Sigmoid colon (tissue), 7 donors: ENCODE results near the gene ZMYND10. TPM values are rescaled to one million over a fixed set of nuclear protein-coding genes. Genes with fewer than 3 reads are reported as not detected.

ENCODE experiments used
- DNase-seq: peaks from one replicate; pipeline ENCODE4 v3.0.0-alpha.2; 2019
- H3K27ac ChIP-seq, 4 donors: fragments of 200-600 bp; sonication (generic); one replicate each; pipeline ENCODE4 v1.5.1; 2016 to 2019; ENCODE audit warnings: mild to moderate bottlenecking in 1 of 4
- H3K27me3 ChIP-seq, 3 donors: fragments of 200-600 bp; sonication (generic); one replicate each; pipeline ENCODE4 v1.5.1; 2019; ENCODE audit warnings: mild to moderate bottlenecking in 1 of 3
- H3K36me3 ChIP-seq, 4 donors: fragments of 200-600 bp; sonication (generic); one replicate each; pipeline ENCODE4 v1.5.1; 2016 to 2019
- H3K4me1 ChIP-seq, 4 donors: fragments of 200-600 bp; sonication (generic); one replicate each; pipeline ENCODE4 v1.5.1; 2017 to 2019
- H3K4me3 ChIP-seq, 4 donors: fragments of 200-600 bp; sonication (generic); one replicate each; pipeline ENCODE4 v1.5.1; 2017 to 2019; ENCODE audit warnings: mild to moderate bottlenecking in 2 of 4, moderate library complexity in 1 of 4
- H3K9me3 ChIP-seq, 4 donors: fragments of 200-600 bp in 3 of 4; sonication (generic) in 3 of 4; one replicate each; pipeline versions ENCODE4 v1.5.1 to v1.6.1; 2013 to 2019
- CTCF ChIP-seq, 4 experiments: fragments of 450-650 bp in 3 of 4; fragments of 200-600 bp in 1 of 4; IDR thresholded peaks; one replicate each; pipeline ENCODE4 v1.5.1; 2016 to 2019; ENCODE audit warnings: antibody characterized with exemption in 4 of 4, mild to moderate bottlenecking in 3 of 4, moderate library complexity in 2 of 4
- EP300 ChIP-seq, 4 donors: sonication (generic); formaldehyde crosslinking; IDR thresholded peaks; one replicate each; pipeline ENCODE4 v1.6.1; 2017; ENCODE audit warnings: antibody characterized with exemption in 4 of 4
- POLR2A ChIP-seq, 2 donors: fragments of 450-650 bp; IDR thresholded peaks; one replicate each; pipeline ENCODE4 v1.6.1; 2016; ENCODE audit warnings: antibody characterized with exemption in 2 of 2, mild to moderate bottlenecking in 2 of 2, moderate library complexity in 2 of 2
- POLR2AphosphoS5 ChIP-seq, 4 donors: sonication (generic); formaldehyde crosslinking; IDR thresholded peaks; one replicate each; pipeline ENCODE4 v1.6.1; 2017; ENCODE audit warnings: antibody characterized with exemption in 4 of 4
- WGBS, 2 donors: extraction: QIAGEN DNeasy Blood & Tissue Kit; methylation state at CpG; one replicate each; pipeline ENCODE4 v1.1.7; 2013; 5-methylcytosine and 5-hydroxymethylcytosine counted together
- intact Hi-C: fragments of 100-400 bp; cut with DNase I; formaldehyde crosslinking; loops from one replicate; pipeline ENCODE4 v1.15.1; 2023
- polyA plus RNA-seq, 3 donors: library from polyadenylated mRNA; stranded (reverse); fragments of 200-250 nt; gene quantifications; one replicate each; pipeline ENCODE4 v1.2.3, GENCODE V29; 2013
- total RNA-seq, 4 donors: library from RNA; depleted of rRNA; stranded (reverse); fragments of >200 nt; gene quantifications; one replicate each; pipeline ENCODE4 v1.1.0, GENCODE V29; 2016
- donor health status: healthy with polysubstance abuse.
- donor health status: Bipolar disorder and iron deficiency.
- donor health status: healthy.

The ZMYND10 gene
- total and polyA plus RNA-seq, 7 donors, result 0.77 to 1.2 TPM; not detected in 5

GRCh38 chr3:50350527-50351322 is 5.2 kb upstream of the ZMYND10 start, which contains the start of the genes CYB561D2 and NPRL2:
CYB561D2 (plus strand) TSS chr3:50350862; CDS start chr3:50351434, 572 bp downstream.
NPRL2 (minus strand) TSS chr3:50350775; CDS start chr3:50350652, 123 bp downstream.
- H3K9me3 ChIP-seq, result no peaks in the 10 kb centered on the region
- H3K27me3 ChIP-seq, result no peaks in the 10 kb centered on the region
- TF ChIP-seq POLR2AphosphoS5 (IDR thresholded peaks at IDR 0.05) (peak; percentile 83 to 91 (median 90)), CTCF (IDR thresholded peaks at IDR 0.05) (no peak), POLR2A (IDR thresholded peaks at IDR 0.05) (peak; percentile 10 to 78)
- WGBS, 2 donors, result 1% methylated on average over 64 of the region's 64 CpGs
- intact Hi-C loops, result loop anchor here (10.0 kb wide), 1 partner anchor 1044 kb away; the partner anchor contains the start of gene RBM15B
- peaks cover 14 to 46% (median 32%) of the 10 kb centered on the region in 4 donors for H3K36me3 ChIP-seq
- H3K4me1 ChIP-seq, result peaks cover 0 to 39% (median 30%) of the 10 kb centered on the region in 4 donors
- H3K27ac ChIP-seq, result peak within 1 kb of the TSS; percentile 86 to 96 (median 92)
- H3K4me3 ChIP-seq, result peak within 1 kb of the TSS; percentile 57 to 91 (median 82)
- peak; percentile 98 for DNase-seq

- Histone ChIP-seq H3K27me3 (no peaks in the 10 kb centered on the region), H3K36me3 (peaks cover 14 to 40% (median 29%) of the 10 kb centered on the region in 4 donors), H3K4me1 (peaks cover 0 to 39% (median 32%) of the 10 kb centered on the region in 4 donors), H3K4me3 (peak overlapping the region; percentile 57 to 91 (median 82)), H3K27ac (peak overlapping the region; percentile 86 to 96 (median 92)), H3K9me3 (no peaks in the 10 kb centered on the region)
- TF ChIP-seq EP300 (IDR thresholded peaks at IDR 0.05) (no peak), POLR2AphosphoS5 (IDR thresholded peaks at IDR 0.05) (no peak), CTCF (IDR thresholded peaks at IDR 0.05) (no peak), POLR2A (IDR thresholded peaks at IDR 0.05) (no peak)
- intact Hi-C loops, result loop anchor here (10.0 kb wide), 1 partner anchor 1045 kb away; the partner anchor contains the start of gene RBM15B
- WGBS, 2 donors, result 15 to 18% methylated on average over 7 of the region's 7 CpGs
- DNase-seq, result no peak
Observed at GRCh38 chr3:50350213-50350526, 4.6 kb upstream of the ZMYND10 start.

- intact Hi-C loops, result loop anchor here (1.0 to 5.0 kb wide), 2 partner anchors 195 to 265 kb away; partner anchors contain the start of gene CISH
Observed at GRCh38 chr3:50347187-50347813, 1.8 kb upstream of the ZMYND10 start.

GRCh38 chr3:50345008-50345407 is 524 bp downstream of the ZMYND10 start:
- H3K4me3 ChIP-seq, result peak overlapping the region in 2 of 4 donors; percentile 41 to 43
- intact Hi-C loops, result loop anchor here (5.0 kb wide), 1 partner anchor 267 kb away; the partner anchor contains the start of gene CISH
- peaks cover 0 to 14% (median 9%) of the 10 kb centered on the region in 4 donors for H3K36me3 ChIP-seq
- TF ChIP-seq POLR2A (IDR thresholded peaks at IDR 0.05) (no peak), CTCF (IDR thresholded peaks at IDR 0.05) (no peak), EP300 (IDR thresholded peaks at IDR 0.05) (no peak), POLR2AphosphoS5 (IDR thresholded peaks at IDR 0.05) (no peak)
- H3K27me3 ChIP-seq, result no peaks in the 10 kb centered on the region
- H3K9me3 ChIP-seq, result no peaks in the 10 kb centered on the region
- H3K4me1 ChIP-seq, result peaks cover 0 to 42% (median 41%) of the 10 kb centered on the region in 4 donors
- H3K27ac ChIP-seq, result peak overlapping the region in 1 of 4 donors; percentile 12
- WGBS, 2 donors, result 77 to 86% methylated on average over 8 of the region's 8 CpGs
- no peak for DNase-seq

More at GRCh38 chr3:50347187-50347813, 1.8 kb upstream of the ZMYND10 start:
- TF ChIP-seq POLR2A (IDR thresholded peaks at IDR 0.05) (no peak), CTCF (IDR thresholded peaks at IDR 0.05) (peak in 2 of 4 experiments; percentile 40 to 56)
- Histone ChIP-seq H3K9me3 (no peaks in the 10 kb centered on the region), H3K36me3 (peaks cover 0 to 14% (median 9%) of the 10 kb centered on the region in 4 donors), H3K4me1 (peaks cover 0 to 40% (median 36%) of the 10 kb centered on the region in 4 donors), H3K4me3 (no peak overlapping the region), H3K27me3 (no peaks in the 10 kb centered on the region), H3K27ac (peak overlapping the region in 2 of 4 donors; percentile 39 to 54)
- DNase-seq, result peak; percentile 83
- WGBS, 2 donors, result 26 to 27% methylated on average over 14 of the region's 14 CpGs
